Keratinocyte (primary cell): Measurements from ENCODE around the gene VAV2.

Experiments used
- EZH2 ChIP-seq: IDR thresholded peaks from one replicate; pipeline ENCODE4 v1.6.1; 2012; ENCODE audit warnings: inconsistent platforms, mild to moderate bottlenecking, low read length, moderate library complexity
- TF ChIP-seq, protein P1 (sequence below), 3 experiments: IDR thresholded peaks in 1 of 3; conservative IDR thresholded peaks in 1 of 3; optimal IDR thresholded peaks in 1 of 3; 2 replicates in 2 of 3; 3 replicates in 1 of 3; pipeline versions ENCODE3 to v1.5.1; 2011; ENCODE audit warnings: low read length in 3 of 3, mild to moderate bottlenecking in 3 of 3, moderate library complexity in 2 of 3, control low read depth in 1 of 3, inconsistent platforms in 1 of 3; ENCODE audit not compliant: insufficient read depth in 2 of 3; ENCODE audit errors: extremely low read depth in 1 of 3

GRCh38 chr9:133780962-133781827 is 210.9 kb downstream of the VAV2 start:
- no peak for TF ChIP-seq EZH2
- TF ChIP-seq, protein P1, sequence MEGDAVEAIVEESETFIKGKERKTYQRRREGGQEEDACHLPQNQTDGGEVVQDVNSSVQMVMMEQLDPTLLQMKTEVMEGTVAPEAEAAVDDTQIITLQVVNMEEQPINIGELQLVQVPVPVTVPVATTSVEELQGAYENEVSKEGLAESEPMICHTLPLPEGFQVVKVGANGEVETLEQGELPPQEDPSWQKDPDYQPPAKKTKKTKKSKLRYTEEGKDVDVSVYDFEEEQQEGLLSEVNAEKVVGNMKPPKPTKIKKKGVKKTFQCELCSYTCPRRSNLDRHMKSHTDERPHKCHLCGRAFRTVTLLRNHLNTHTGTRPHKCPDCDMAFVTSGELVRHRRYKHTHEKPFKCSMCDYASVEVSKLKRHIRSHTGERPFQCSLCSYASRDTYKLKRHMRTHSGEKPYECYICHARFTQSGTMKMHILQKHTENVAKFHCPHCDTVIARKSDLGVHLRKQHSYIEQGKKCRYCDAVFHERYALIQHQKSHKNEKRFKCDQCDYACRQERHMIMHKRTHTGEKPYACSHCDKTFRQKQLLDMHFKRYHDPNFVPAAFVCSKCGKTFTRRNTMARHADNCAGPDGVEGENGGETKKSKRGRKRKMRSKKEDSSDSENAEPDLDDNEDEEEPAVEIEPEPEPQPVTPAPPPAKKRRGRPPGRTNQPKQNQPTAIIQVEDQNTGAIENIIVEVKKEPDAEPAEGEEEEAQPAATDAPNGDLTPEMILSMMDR (optimal IDR thresholded peaks at IDR 0.05 in 1 of 3, IDR thresholded peaks at IDR 0.05 in 1 of 3, conservative IDR thresholded peaks at IDR 0.05 in 1 of 3; ENCODE audit: extremely low read depth in 1 of 3, insufficient read depth in 2 of 3, low read length in 3 of 3), result no peak
